Neural progenitor cell (in vitro differentiated cells): ENCODE data around the gene SERP2. TPM values are rescaled to one million over a fixed set of nuclear protein-coding genes. Genes with fewer than 3 reads are reported as not detected.

ENCODE experiments used
- DNase-seq: peaks from one replicate; pipeline ENCODE4 v3.0.0-alpha.2; 2016; ENCODE audit warnings: low spot score
- H2AFZ ChIP-seq: fragments of 200-600 bp; sonication (generic); replicated peaks from 2 replicates; pipeline ENCODE4 v1.6.1; 2016; ENCODE audit warnings: antibody characterized with exemption
- H3F3A ChIP-seq: fragments of 200-600 bp; sonication (generic); 2 replicates; pipeline ENCODE4 v1.6.1; 2016; ENCODE audit warnings: antibody characterized with exemption, low read depth
- H3K27ac ChIP-seq: fragments of 200-600 bp; sonication (generic); 2 replicates; pipeline ENCODE4 v1.5.1; 2016; ENCODE audit warnings: mild to moderate bottlenecking
- H3K27me3 ChIP-seq: fragments of 200-600 bp; sonication (generic); 2 replicates; pipeline ENCODE4 v1.6.1; 2016; ENCODE audit warnings: mild to moderate bottlenecking, moderate library complexity
- H3K36me3 ChIP-seq: fragments of 200-600 bp; sonication (generic); 2 replicates; pipeline ENCODE4 v1.5.1; 2016
- H3K4me1 ChIP-seq: fragments of 200-600 bp; sonication (generic); 2 replicates; pipeline ENCODE4 v1.6.1; 2016; ENCODE audit warnings: mixed run types
- H3K4me2 ChIP-seq: fragments of 200-600 bp; sonication (generic); 2 replicates; pipeline ENCODE4 v1.6.1; 2016
- H3K4me3 ChIP-seq: fragments of 200-600 bp; sonication (generic); 2 replicates; pipeline ENCODE4 v1.5.1; 2016
- H3K79me2 ChIP-seq: fragments of 200-600 bp; sonication (generic); 2 replicates; pipeline ENCODE4 v1.6.1; 2016; ENCODE audit warnings: low read depth
- H3K9ac ChIP-seq: fragments of 200-600 bp; sonication (generic); 2 replicates; pipeline ENCODE4 v1.6.1; 2016
- H3K9me3 ChIP-seq: fragments of 200-600 bp; sonication (generic); 2 replicates; pipeline ENCODE4 v1.5.1; 2016; ENCODE audit warnings: low read depth
- H4K20me1 ChIP-seq: fragments of 200-600 bp; sonication (generic); 2 replicates; pipeline ENCODE4 v1.6.1; 2016; ENCODE audit warnings: low read depth
- H3K27ac Mint-ChIP-seq: 3 replicates; pipeline ENCODE4 v1.8.0; 2021; ENCODE audit warnings: mixed read lengths
- H3K27me3 Mint-ChIP-seq: 2 replicates; pipeline ENCODE4 v1.8.0; 2022; ENCODE audit warnings: low read depth, mild to moderate bottlenecking, inconsistent platforms, moderate library complexity, mixed read lengths; ENCODE audit not compliant: insufficient read depth
- H3K36me3 Mint-ChIP-seq: 3 replicates; pipeline ENCODE4 v1.8.0; 2021; ENCODE audit warnings: mixed read lengths
- H3K4me1 Mint-ChIP-seq: 3 replicates; pipeline ENCODE4 v1.8.0; 2021; ENCODE audit warnings: mixed read lengths
- H3K4me3 Mint-ChIP-seq: 3 replicates; pipeline ENCODE4 v1.8.0; 2021; ENCODE audit warnings: mild to moderate bottlenecking, moderate library complexity, mixed read lengths
- H3K9me3 Mint-ChIP-seq: 3 replicates; pipeline ENCODE4 v1.8.0; 2020; ENCODE audit warnings: mixed read lengths
- CTCF ChIP-seq: fragments of 200-600 bp; sonication (generic); IDR thresholded peaks from 2 replicates; pipeline ENCODE4 v1.5.1; 2017; ENCODE audit warnings: antibody characterized with exemption, mild to moderate bottlenecking
- EZH2 ChIP-seq: fragments of 200-600 bp; sonication (generic); IDR thresholded peaks from 2 replicates; pipeline ENCODE4 v1.6.1; 2017; ENCODE audit warnings: antibody characterized with exemption, mild to moderate bottlenecking, moderate library complexity
- EZH2phosphoT487 ChIP-seq: fragments of 200-600 bp; sonication (generic); IDR thresholded peaks from 2 replicates; pipeline ENCODE4 v1.6.1; 2017; ENCODE audit warnings: antibody characterized with exemption
- total RNA-seq: library from RNA; depleted of rRNA; stranded (reverse); fragments of >200 nt; gene quantifications from 2 replicates; pipeline ENCODE4 v1.2.3, GENCODE V29; 2015; ENCODE audit warnings: low replicate concordance

SERP2 gene
- total RNA-seq, 1 donor from 2014 or later = 8.1 TPM

- no peaks in the 10 kb centered on the region for H4K20me1 ChIP-seq
- H3K27me3 Mint-ChIP-seq = peaks cover 4% of the 10 kb centered on the region
These were observed 18.7 kb upstream of the SERP2 start for GRCh38 chr13:44354884-44355283.

GRCh38 chr13:44355621-44356020 is 18.0 kb upstream of the SERP2 start:
- Mint-ChIP-seq H3K36me3 (no peaks in the 10 kb centered on the region), H3K27me3 (peaks cover 4% of the 10 kb centered on the region)

More at GRCh38 chr13:44354884-44355283, 18.7 kb upstream of the SERP2 start:
- H3K27ac ChIP-seq = no peak overlapping the region
- no peak overlapping the region for H3K4me3 ChIP-seq
- no peaks in the 10 kb centered on the region for H3K4me1 ChIP-seq
- H3F3A ChIP-seq = no peaks in the 10 kb centered on the region
- no peak overlapping the region for H2AFZ ChIP-seq
- Mint-ChIP-seq H3K27ac (no peak overlapping the region), H3K36me3 (no peaks in the 10 kb centered on the region), H3K4me1 (peaks cover 21% of the 10 kb centered on the region), H3K4me3 (no peak overlapping the region), H3K9me3 (no peaks in the 10 kb centered on the region)
- no peak for DNase-seq
- H3K79me2 ChIP-seq = no peaks in the 10 kb centered on the region
- H3K27me3 ChIP-seq = no peaks in the 10 kb centered on the region
- H3K9ac ChIP-seq = no peak overlapping the region
- H3K4me2 ChIP-seq = no peak overlapping the region
- H3K36me3 ChIP-seq = no peaks in the 10 kb centered on the region
- H3K9me3 ChIP-seq = no peaks in the 10 kb centered on the region
- TF ChIP-seq EZH2 (no peak), EZH2phosphoT487 (no peak), CTCF (no peak)

GRCh38 chr13:44359983-44360375 is 13.6 kb upstream of the SERP2 start:
- no peak for TF ChIP-seq EZH2phosphoT487
- no peak for TF ChIP-seq CTCF
- TF ChIP-seq EZH2 = no peak
- Histone ChIP-seq H3F3A (no peaks in the 10 kb centered on the region), H3K9ac (no peak overlapping the region), H3K79me2 (no peaks in the 10 kb centered on the region), H4K20me1 (no peaks in the 10 kb centered on the region), H3K4me3 (no peak overlapping the region), H3K27ac (no peak overlapping the region), H2AFZ (no peak overlapping the region), H3K4me2 (no peak overlapping the region), H3K9me3 (no peaks in the 10 kb centered on the region), H3K36me3 (no peaks in the 10 kb centered on the region), H3K4me1 (peaks cover 9% of the 10 kb centered on the region), H3K27me3 (no peaks in the 10 kb centered on the region)
- Mint-ChIP-seq H3K4me1 (peaks cover 29% of the 10 kb centered on the region), H3K27ac (no peak overlapping the region), H3K27me3 (peaks cover 4% of the 10 kb centered on the region), H3K4me3 (no peak overlapping the region), H3K9me3 (peaks cover 6% of the 10 kb centered on the region), H3K36me3 (no peaks in the 10 kb centered on the region)
- DNase-seq = no peak

More at GRCh38 chr13:44355621-44356020, 18.0 kb upstream of the SERP2 start:
- Histone ChIP-seq H3K79me2 (no peaks in the 10 kb centered on the region), H4K20me1 (no peaks in the 10 kb centered on the region), H3K27ac (no peak overlapping the region), H2AFZ (no peak overlapping the region), H3K4me3 (no peak overlapping the region), H3K36me3 (no peaks in the 10 kb centered on the region), H3K4me2 (no peak overlapping the region), H3K9ac (no peak overlapping the region), H3K9me3 (no peaks in the 10 kb centered on the region), H3K27me3 (no peaks in the 10 kb centered on the region), H3K4me1 (no peaks in the 10 kb centered on the region), H3F3A (no peaks in the 10 kb centered on the region)
- no peak for DNase-seq
- Mint-ChIP-seq H3K27ac (no peak overlapping the region), H3K4me3 (no peak overlapping the region), H3K9me3 (no peaks in the 10 kb centered on the region), H3K4me1 (peaks cover 21% of the 10 kb centered on the region)
- TF ChIP-seq EZH2 (no peak), CTCF (no peak), EZH2phosphoT487 (no peak)
